Lung microvascular endothelial cell (primary cell): ENCODE measurements around the gene SYNCRIP. TPM values are rescaled to one million over a fixed set of nuclear protein-coding genes. Genes with fewer than 3 reads are reported as not detected.
"Not testable (repeated sequence)": the region's sequence is repeated elsewhere in the genome, so short reads cannot be mapped to it uniquely, and the experiment has no call there.

Experiments
- DNase-seq, 2 donors: peaks; one replicate each; pipeline versions ENCODE4 v3.0.0 to v3.0.0-alpha.2; 2010; ENCODE audit warnings: low read depth in 2 of 2
- total RNA-seq: library from RNA; depleted of rRNA; stranded (reverse); fragments of >200 nt; gene quantifications from 2 replicates; pipeline ENCODE4 v1.2.1, GENCODE V29; 2014

Gene SYNCRIP
- total RNA-seq, 1 donor from 2014 or later: 43.5 TPM

DNA sequence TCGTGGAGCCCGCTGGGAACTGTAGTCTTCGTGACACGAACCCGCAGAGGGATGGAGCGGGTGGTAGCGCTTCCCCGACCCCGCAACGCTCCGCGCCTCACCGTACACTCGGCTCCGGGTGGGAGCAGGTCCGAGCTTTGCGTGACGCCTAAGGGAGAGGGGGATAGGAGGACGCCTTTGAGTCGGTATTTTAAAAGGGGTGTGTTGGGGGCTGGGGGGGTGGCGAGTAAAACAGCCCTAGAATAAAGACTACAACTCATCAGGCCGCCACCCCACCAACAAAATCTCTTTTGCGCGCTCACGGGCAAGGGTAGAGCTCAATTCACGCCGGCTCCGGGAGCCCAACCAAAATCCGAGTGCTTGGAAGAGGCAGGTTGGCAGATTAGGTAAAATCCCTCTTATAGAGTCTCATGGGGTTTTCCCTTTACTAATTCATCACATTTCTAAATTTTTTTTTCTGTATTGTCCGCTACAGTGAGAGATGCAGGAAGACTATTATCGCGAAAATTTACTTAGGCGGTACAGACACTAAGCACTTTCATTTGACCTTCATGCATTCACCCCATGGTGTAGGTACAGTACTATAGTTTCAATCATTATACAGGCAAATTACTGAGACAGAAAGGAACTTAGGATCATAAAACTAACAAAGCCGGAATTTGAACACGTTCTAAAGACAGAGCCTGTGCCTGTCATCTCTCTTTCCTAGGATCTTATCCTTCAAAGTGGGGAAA, 48.3 kb downstream of the SYNCRIP start:
- no peak for DNase-seq

GRCh38 chr6:85593438-85594196, 49.1 kb downstream of the SYNCRIP start, which contains the start of gene SNX14:
TSS of gene SNX14 (minus strand) at chr6:85593858. CDS start at chr6:85593718, 140 bp downstream.
- DNase-seq: peak; percentile 97

DNA sequence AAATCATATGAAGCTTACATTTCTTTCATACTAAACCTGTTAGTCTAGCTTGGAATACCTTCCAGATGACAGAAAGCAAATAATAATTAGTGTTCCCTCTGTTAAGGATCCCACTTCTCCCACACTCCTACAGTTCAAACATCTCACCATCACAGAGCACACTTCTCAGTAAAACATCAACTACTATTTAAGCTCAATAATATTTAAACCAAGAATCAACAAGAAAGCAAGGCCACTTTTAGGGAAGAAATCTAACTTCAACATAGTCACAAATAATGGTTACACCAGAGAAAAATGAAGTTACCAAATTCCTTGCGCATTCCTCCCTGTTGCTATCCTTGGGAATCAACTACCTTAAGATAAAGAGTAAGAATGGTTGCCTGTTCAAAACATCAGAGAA, 50.7 kb downstream of the SYNCRIP start:
- no peak for DNase-seq

DNA sequence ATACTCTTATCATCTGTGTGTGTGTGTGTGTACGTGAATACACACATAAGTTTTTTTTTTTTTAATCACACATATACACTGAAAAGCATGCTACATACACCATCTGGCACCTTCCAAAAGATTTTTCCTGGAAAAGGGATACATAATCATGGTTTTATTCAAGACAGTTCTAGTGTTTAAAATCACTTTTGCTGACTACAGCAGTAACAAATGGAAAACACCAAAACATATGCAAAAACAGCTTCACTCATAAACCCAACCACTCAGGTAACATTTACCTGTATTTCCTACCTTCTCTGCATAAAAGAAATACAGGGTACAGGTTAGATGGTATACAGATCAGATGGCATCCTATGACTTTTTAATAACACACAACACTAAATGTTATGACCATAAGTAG, 51.5 kb downstream of the SYNCRIP start:
- no peak for DNase-seq

GRCh38 chr6:85585741-85586140, 56.9 kb downstream of the SYNCRIP start:
- no peak for DNase-seq

GRCh38 chr6:85582832-85583231, 59.9 kb downstream of the SYNCRIP start:
- DNase-seq: not testable (repeated sequence)

DNA sequence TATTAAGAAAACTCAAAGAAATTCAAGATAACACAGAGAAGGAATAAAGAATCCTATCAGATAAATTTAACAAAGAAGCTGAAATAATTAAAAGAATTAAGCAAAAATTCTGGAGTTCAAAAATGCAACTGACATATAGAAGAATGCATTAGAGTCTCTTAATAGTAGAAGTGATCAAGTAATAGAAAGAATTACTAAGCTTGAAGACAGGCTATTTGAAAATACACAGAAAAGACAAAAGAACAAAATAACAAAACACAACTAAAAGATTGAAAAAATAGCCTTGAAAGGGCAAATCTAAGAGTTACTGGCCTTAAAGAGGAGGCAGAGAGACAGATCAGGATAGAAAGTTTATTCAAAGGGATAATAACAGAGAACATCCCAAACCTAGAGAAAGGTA, 61.1 kb downstream of the SYNCRIP start:
- no peak for DNase-seq

- DNase-seq: peak; percentile 24 to 46
Measured at GRCh38 chr6:85580878-85581267, 61.8 kb downstream of the SYNCRIP start.

GRCh38 chr6:85580118-85580877, 62.4 kb downstream of the SYNCRIP start:
- DNase-seq: no peak

- no peak for DNase-seq
Measured at GRCh38 chr6:85579581-85579980, 63.1 kb downstream of the SYNCRIP start.

- DNase-seq: peak; percentile 17 to 23
Measured at GRCh38 chr6:85576476-85576875, 66.2 kb downstream of the SYNCRIP start.

DNA sequence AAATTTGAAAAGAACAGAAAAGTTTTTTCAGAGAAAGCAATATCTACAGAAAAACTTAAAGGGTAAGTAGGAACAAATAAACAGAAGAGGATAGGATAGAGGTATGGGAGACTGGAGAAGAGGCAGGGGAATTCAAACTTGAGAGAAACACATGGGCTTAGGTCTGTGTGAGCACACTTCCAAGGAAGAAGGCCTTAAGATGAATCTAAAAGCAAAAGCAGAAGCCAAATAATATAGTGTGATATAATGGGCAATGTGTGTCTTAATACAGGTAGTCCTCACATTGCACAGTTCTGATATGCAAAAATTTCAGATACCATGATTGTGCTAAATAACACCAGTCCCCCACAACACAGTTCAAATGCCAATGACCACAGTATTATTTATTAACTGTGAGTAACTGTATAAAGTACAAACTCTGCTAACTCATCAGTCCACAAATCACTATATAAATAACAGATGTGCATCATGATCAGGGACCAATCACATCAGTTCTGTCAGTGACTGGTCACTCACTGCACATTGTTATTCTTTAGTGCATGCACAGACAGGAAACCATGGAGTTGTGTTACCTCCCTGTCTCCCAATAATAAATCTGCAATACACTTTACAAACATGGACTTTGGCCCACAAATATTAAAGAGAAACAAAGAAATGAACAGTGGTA, 67.6 kb downstream of the SYNCRIP start:
- DNase-seq: peak; percentile 64 to 89

DNA sequence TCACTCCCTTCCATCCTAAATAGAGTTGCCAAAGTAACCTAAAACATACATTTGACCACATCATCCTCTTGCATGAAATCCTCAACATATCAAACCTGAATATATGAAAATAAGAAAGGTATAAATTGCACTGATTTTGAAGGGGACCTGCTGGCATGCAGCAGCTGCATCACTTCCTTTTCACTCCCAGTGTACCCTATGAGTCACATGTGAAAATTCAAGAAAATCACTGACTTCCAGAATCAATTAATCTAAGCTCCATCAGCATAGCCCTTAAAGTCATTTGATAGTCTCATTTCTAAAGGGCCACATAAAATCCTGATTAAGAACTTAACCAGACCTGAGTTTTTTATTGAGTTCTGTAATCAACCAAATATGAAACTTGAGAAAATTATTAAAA, 73.4 kb downstream of the SYNCRIP start:
- peak; percentile 12 to 87 for DNase-seq

DNA sequence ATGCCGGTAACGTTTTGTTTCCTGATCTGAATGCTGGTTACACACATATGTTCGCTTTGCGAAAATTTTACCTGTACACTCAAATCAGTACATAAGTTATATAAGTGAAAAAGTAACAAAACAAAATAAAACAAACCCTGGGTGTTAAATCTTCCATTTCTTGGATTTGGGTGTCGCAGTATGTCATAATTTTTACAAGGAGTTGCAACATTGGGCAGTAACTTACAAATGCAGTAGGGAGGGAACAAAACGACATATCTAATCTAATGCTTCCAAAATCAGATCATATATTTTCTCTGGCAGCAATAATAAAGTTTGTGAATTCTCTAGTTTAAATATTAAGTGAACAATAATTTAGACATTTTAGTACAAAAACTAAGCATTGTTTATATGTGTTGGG, 74.3 kb downstream of the SYNCRIP start:
- no peak for DNase-seq

DNA sequence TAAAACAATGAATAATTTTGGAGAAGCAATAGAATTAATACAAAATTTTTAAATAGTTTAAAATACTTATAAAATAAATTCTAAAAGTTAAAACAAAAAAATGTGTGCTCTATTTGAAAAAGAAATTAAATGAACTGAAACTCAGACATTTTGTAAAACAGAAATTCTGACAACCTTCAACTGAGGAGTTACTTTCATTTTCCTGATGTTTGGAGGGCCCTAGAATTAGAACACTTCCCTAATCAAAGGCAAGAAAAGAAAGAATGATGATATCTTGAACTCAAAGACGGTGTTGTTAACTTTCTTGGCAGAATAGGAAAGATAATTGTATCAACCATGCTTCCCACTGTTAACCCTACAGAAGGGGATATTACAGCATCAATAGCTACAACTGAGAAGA, 77.0 kb downstream of the SYNCRIP start:
- DNase-seq: no peak

- DNase-seq: not testable (repeated sequence)
Measured at GRCh38 chr6:85564223-85564622, 78.5 kb downstream of the SYNCRIP start.

Other genes starting within 250 kb of the SYNCRIP start
- gene NT5E, start 192.8 kb downstream of the SYNCRIP start, total RNA-seq: 65.7 and 135 TPM in 2 replicates
- 105 and 131 TPM in 2 replicates for gene SNX14, start 49.0 kb downstream of the SYNCRIP start, total RNA-seq